SKM-1 (cell line): ENCODE data around the gene PAPSS2.
"Not testable (repeated sequence)": the region's sequence is repeated elsewhere in the genome, so short reads cannot be mapped to it uniquely, and the experiment has no call there.

ENCODE experiments used
- DNase-seq: peaks from one replicate; lab custom pipeline; 2025; ENCODE audit not compliant: unreplicated experiment; lab: John Stamatoyannopoulos, UW

The PAPSS2 gene

DNA sequence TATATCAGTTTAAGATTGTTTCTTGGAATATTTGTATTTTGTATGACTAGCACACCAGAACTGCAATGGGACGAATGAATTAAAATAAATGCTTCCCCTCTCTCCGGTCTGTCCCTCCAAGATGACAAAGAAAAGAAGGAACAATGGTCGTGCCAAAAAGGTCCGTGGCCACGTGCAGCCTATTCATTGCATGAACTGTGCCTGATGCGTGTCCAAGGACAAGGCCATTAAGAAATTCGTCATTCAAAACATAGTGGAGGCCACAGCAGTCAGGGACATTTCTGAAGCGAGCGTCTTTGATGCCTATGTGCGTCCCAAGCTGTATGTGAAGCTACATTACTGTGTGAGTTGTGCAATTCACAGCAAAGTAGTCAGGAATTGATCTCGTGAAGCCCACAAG is 17.2 kb upstream of the PAPSS2 start:
- no peak for DNase-seq

DNA sequence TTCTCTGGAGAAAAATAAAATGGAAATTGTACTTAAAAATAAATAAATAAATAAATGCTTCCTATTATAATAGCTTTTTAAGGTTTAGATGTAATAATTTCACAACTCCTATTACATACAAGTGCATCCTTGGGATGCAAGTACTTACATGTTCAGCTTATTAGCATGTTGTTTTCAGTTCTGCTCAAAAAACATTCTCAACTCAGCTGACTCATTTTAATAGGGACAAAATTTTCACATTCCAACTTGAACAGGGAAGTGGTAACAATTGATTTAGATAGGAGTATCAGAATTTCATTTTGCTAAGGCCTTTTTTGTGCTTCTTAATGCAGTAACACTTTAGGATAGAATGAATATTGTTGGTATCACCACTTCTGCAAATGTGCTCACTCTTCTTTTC is 16.7 kb upstream of the PAPSS2 start:
- no peak for DNase-seq

DNA sequence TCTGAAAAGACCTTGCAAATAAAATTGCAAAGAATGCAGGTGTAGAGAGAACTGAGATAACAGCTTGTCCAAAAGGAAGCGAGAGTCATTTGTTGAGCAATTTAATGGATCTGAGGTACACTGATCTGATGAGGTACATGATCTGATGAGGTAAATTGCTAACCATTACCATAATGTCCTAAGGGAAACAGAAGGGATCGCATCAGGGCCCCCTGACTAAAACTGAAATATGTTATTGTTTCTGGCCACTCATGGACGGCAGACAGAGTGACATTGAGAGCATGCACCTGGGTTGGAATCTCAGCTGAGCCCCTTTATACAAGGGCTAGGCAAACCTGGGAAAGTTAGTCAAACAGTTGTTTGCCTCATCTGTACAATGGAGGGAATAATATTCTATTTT is 15.8 kb upstream of the PAPSS2 start:
- no peak for DNase-seq

GRCh38 chr10:87644500-87644899 is 15.2 kb upstream of the PAPSS2 start:
- DNase-seq: not testable (repeated sequence)

GRCh38 chr10:87646192-87646909 is 13.3 kb upstream of the PAPSS2 start:
- no peak for DNase-seq

DNA sequence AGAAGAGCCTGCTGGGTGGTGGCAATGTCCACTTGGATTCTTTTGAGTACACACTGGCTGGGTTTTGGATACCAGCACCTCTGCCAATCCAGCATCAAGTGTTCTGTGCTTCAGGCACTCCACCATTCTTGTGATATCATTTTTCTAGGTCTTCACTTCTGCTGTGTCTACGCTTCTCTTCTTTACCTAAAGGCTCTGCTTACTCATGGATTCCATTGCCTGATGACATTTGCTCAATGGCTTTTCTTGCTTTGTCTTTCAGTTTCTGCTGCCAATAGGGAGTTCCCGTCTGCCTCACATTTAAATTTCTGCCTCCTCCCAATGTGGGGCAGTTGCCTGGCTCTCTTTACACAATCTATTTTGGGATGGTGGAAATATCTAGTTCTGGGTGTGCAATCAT is 12.7 kb upstream of the PAPSS2 start:
- no peak for DNase-seq

GRCh38 chr10:87650838-87651589 is 8.7 kb upstream of the PAPSS2 start:
- no peak for DNase-seq

GRCh38 chr10:87651801-87652200 is 7.9 kb upstream of the PAPSS2 start:
- DNase-seq: no peak

DNA sequence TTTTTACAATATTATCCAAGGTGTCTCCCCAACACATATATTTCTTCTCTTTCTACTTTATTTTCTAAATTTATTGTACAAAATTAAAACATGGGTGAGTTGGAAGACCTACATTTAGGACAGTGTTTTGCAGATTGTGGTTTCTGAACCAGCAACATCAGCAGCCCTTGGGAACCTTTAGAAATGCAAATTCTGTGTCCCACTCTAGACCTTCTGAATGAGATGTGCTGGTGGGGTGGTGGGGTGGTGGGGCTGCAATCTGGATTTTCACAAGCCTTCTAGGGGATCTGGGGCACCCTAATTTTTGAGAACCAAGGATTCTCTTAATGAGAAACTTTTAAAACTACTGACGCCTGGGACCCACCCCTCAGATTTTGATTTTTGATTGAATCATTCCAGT is 7.4 kb upstream of the PAPSS2 start:
- DNase-seq: no peak

GRCh38 chr10:87654212-87654611 is 5.5 kb upstream of the PAPSS2 start:
- DNase-seq: no peak

DNA sequence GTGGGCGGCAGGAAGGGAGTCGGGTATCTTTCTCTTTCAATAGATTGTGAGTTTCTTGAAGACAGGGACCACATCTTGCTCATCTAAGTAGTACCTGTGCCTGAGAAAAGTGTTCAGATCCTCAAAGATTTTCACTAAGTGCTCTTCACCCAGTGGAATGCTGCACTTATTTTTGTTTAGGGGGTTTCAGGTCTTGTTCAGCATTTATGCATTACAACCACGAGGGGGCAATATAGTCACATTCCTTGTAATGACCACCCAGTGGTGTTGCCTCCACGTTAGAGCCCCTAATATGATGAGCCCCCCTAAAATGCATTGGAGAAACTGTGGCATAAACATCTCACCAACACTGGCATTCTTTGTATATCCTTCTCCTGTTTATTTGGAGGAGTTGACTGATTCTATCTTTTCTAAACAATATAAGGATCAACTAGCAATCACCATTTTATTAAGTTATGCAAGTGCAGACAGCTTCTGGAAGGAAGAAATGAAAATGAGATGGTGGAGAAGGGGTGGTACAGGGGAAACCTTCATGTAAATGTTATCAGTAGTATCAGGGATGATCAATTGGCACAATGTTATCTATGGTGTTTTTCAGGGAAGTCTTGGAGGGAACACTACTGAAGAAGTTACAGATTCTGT is 3.1 kb upstream of the PAPSS2 start:
- DNase-seq: no peak

GRCh38 chr10:87657371-87657770 is 2.3 kb upstream of the PAPSS2 start:
- DNase-seq: no peak

DNA sequence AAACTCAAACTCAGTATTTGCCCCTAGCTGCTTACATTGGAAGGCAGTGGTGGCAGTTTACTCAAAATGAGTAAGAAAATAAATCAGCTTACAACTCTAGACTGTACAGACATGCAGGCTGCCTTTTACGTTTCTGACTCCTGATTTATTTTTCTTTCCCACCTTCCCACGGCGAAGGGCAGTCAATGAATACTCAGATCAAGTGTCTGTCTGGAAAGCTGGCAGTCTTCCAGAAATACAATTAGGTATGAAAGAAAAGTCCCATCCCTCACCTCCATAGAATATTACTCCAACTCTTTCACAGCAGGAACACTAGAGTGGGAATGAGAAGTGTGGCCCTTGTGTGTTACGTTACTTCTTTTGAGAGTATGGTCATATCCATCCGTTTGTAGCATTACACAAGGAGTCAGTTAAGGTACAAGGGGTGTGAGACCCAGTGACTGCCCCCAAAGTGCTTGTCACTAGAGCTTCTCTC is 1.3 kb upstream of the PAPSS2 start:
- no peak for DNase-seq

DNA sequence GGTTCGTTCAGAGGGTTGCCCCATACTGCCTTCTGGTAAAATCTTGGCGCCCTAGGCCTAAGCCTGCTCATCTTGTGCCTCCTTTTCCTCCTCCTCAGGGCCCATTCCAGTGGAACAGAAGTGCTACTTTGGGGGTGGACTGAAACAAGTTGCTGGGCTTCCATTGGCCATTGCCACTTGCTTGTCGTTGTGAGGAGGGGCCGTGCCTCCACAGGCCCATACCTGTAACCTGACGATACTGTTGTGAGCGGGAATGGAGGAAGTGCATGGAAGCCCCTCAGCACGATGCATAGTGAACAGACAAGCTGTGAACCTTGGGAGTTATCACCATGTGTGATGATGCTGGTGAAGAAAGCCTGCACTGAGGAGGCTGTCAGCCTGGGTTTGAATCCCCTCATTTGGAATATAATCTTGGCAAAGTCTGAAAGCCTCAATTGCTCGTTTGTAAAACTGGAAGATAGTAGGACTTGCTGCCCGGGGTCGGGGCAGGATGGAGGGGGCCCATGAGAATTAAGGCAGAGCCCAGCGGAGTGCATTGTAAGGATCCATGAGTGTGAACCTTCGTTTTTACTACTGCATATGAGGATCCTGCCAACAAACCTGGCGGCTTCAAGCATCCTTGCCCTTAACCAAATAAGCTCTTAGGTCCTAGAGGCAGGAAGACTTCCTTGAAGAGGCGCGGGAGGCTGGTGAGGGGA is 671 bp upstream of the PAPSS2 start:
- DNase-seq: no peak

DNA sequence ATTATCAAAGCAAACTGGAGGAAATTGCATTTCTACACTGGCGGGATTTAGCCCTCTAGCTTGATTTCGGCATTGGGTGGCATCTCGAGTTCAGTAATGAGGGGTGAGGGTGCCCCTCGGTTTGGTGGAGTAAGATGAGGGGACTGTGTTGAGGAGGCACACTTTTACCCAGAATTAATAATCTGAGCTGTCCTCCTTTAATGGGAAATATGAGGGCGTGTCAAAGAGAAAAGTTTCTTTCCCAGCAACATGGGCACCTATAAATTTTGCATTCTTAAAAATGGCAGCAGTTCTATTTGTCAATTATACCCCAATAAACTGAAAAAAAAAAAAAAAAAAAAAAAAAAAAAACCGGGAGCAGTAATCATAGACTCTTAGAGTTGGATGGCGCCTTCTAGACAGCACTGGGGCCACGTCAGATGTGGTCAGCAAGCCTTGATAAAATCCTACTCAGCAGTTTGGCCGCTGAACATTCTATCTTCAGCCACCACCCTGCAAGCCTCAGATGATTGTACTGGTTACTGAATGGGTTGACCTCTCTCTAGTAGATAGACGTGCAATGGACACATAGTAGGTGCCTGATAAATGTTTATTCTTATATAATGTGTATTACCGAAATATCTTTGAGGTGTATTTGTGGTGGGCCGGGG is 931 bp downstream of the PAPSS2 start:
- no peak for DNase-seq

DNA sequence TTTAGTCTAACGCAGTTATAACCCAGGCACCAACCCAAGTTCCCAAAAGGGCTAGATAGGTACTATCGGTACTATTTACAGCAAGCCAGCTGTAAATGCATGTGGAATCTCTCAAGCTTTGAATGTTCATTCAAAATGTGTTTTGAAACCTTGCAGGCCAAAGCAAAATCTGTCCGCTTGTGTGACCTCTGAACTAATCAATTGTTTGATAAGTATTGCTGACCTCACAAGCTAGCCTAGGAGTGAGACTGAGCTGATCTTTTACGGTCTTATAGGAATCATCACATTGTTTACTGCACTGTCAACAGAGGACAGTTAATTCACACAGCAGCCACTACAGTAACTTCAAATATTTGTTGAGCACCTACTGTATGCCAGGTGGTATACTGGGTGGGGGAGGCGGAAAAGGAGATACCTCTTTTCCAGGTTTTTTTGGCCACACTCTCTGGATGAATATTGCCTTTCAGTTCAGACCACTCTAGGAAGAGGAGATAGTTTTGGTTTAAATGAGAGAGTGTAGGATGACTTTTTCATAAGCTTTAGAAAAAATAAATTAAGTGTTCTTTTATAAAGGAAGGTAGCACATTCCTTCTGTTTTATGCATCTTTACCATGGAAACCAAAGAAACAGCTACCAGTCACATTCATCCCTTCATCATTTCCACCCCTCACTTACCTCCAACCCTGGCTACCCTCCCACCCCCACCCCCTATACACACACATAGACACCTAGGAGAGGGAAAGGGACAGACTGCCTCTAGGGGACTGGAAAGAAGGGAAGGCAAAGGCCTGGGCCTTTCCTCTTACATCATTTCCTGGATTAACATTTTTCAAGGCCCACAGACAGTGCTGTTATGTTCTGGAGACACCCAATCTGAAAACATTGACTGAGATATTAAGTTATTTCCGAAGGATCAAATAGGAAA is 2.4 kb downstream of the PAPSS2 start:
- DNase-seq: no peak

DNA sequence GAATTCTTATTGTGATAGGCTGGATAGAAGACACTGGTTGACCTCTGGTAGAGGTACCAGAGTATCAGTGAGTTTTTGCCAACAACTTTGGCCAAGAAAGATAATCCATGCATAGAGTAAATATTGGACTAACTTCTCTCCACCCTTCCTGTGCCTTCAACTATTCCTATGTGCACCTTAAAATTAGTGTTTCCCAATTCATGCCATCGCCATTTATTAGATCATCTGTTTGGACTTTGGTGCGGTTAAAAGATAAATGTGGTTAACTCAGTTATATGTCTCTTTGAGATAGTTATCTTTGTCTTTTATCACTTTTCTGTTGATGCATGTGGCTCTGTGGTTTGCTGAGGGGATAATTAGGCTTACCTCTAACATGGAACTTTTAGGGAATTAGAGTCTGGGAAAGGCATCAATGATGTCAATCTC is 4.6 kb downstream of the PAPSS2 start:
- DNase-seq: no peak

DNA sequence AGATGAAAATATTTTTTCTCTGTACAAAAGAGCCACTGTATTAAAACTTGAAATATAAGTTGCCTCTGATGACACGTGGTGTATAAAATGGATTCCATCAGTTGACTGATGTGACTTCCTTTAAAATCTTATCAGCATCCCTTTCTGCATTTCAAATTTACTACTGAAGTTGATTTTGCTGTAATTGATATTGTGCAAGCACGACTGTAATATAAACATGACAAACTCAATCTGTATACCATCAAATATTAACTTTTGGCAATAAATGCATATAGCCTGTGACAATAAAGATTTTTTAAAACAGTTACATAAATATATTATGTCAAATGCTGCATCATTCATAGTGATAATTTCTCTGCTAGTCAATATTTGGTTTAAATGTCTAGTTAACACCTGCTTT is 7.8 kb downstream of the PAPSS2 start:
- DNase-seq: no peak

DNA sequence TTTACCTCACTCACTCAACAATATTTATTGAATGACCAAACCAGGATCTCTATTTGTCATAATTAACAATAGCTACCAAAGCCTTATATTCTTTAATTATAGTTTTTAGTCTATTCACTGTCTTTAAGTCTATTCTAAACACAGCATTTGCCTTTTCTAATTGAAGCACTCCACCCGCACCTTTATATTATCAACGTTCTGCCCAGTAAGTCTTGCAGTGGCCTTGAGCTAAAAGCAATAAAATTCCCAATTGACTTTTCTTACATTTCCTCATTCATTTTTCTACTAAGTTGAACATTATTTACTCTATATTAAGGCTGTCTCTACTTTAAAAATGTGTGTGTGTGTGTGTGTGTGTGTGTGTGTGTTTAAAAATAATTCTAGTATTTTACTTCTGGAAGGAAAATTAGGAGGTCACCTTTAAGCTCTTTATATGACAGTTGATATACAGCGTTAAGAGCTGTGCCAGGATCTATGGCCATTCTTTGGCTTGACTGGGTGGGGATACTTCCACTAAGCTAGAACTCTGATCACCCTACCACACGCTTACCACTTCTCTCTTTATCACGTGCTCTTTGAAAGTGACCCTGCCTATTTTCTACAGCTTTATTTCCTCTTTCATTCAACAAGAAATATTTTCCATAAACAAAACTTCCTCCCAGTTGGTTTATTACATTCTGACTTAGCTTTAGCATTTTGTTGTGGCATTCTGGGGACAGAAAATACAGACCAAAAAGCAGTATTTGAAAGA is 8.8 kb downstream of the PAPSS2 start:
- no peak for DNase-seq
